Mesendoderm (in vitro differentiated cells): ENCODE data around the gene DNAJC15.

Source experiments
- DNase-seq: peaks from one replicate; pipeline ENCODE4 v3.0.0; 2013
- H2AK5ac ChIP-seq: 2 replicates; pipeline ENCODE4 v1.6.1; 2013; ENCODE audit warnings: low read length, inconsistent platforms
- H2BK120ac ChIP-seq: 2 replicates; pipeline ENCODE4 v1.6.1; 2013; ENCODE audit warnings: low read depth, mild to moderate bottlenecking, low read length, moderate library complexity, mixed read lengths
- H2BK15ac ChIP-seq: replicated peaks from 2 replicates; pipeline ENCODE4 v1.6.1; 2013; ENCODE audit warnings: low read depth, mild to moderate bottlenecking, moderate library complexity
- H2BK5ac ChIP-seq: 2 replicates; pipeline ENCODE4 v1.6.1; 2013; ENCODE audit warnings: low read length, inconsistent platforms
- H3K18ac ChIP-seq: 2 replicates; pipeline ENCODE4 v1.6.1; 2013; ENCODE audit warnings: mild to moderate bottlenecking, low read length, mixed read lengths
- H3K23ac ChIP-seq: one replicate; pipeline ENCODE4 v1.6.1; 2013; ENCODE audit warnings: low read length
- H3K27ac ChIP-seq: 2 replicates; pipeline ENCODE4 v1.5.1; 2013; ENCODE audit warnings: low read depth, mild to moderate bottlenecking, inconsistent platforms, low read length, moderate library complexity
- H3K27me3 ChIP-seq: 2 replicates; pipeline ENCODE4 v1.6.1; 2013; ENCODE audit warnings: low read length, control low read depth, mild to moderate bottlenecking, inconsistent platforms; ENCODE audit not compliant: insufficient read depth, poor library complexity
- H3K36me3 ChIP-seq: 2 replicates; pipeline ENCODE4 v1.6.1; 2013; ENCODE audit warnings: low read length, inconsistent platforms; ENCODE audit not compliant: control insufficient read depth, insufficient read depth
- H3K4ac ChIP-seq: one replicate; pipeline ENCODE4 v1.6.1; 2013; ENCODE audit warnings: low read depth, mild to moderate bottlenecking, low read length, moderate library complexity
- H3K4me1 ChIP-seq: 2 replicates; pipeline ENCODE4 v1.6.1; 2013; ENCODE audit warnings: low read depth, low read length, inconsistent platforms; ENCODE audit not compliant: control insufficient read depth
- H3K4me2 ChIP-seq: 2 replicates; pipeline ENCODE4 v1.6.1; 2013; ENCODE audit warnings: low read length
- H3K4me3 ChIP-seq: 2 replicates; pipeline ENCODE4 v1.5.1; 2013; ENCODE audit warnings: mild to moderate bottlenecking, low read length
- H3K56ac ChIP-seq: one replicate; pipeline ENCODE4 v1.6.1; 2013; ENCODE audit warnings: low read length
- H3K79me1 ChIP-seq: 2 replicates; pipeline ENCODE4 v1.6.1; 2013; ENCODE audit warnings: low read length, inconsistent platforms
- H3K79me2 ChIP-seq: 2 replicates; pipeline ENCODE4 v1.6.1; 2013; ENCODE audit warnings: mild to moderate bottlenecking, low read length; ENCODE audit not compliant: control insufficient read depth, insufficient read depth
- H3K9ac ChIP-seq: 2 replicates; pipeline ENCODE4 v1.6.1; 2013; ENCODE audit warnings: low read length, inconsistent platforms
- H4K5ac ChIP-seq: one replicate; pipeline ENCODE4 v1.6.1; 2013; ENCODE audit warnings: low read length
- H4K8ac ChIP-seq: one replicate; pipeline ENCODE4 v1.6.1; 2013; ENCODE audit warnings: low read depth, mild to moderate bottlenecking, control low read depth, low read length, moderate library complexity
- whole genome bisulfite sequencing: extraction: QIAGEN DNeasy Blood & Tissue Kit; methylation state at CpG from one replicate; pipeline ENCODE4 v1.1.7; 2013; ENCODE audit warnings: low lambda C conversion rate, missing lambda C conversion rate; ENCODE audit not compliant: insufficient coverage; ENCODE audit errors: extremely low coverage; 5-methylcytosine and 5-hydroxymethylcytosine counted together

Gene DNAJC15

GRCh38 chr13:43116242-43116641, 92.9 kb downstream of the DNAJC15 start:
- H3K4me3 ChIP-seq, result no peak overlapping the region
- H3K4ac ChIP-seq, result no peak overlapping the region
- no peak overlapping the region for H2BK15ac ChIP-seq
- H4K5ac ChIP-seq, result no peak overlapping the region
- no peak overlapping the region for H3K27ac ChIP-seq
- DNase-seq, result no peak
- H3K23ac ChIP-seq, result no peak overlapping the region
- H3K56ac ChIP-seq, result no peak overlapping the region
- no peak overlapping the region for H3K9ac ChIP-seq
- H4K8ac ChIP-seq, result no peak overlapping the region
- H3K4me1 ChIP-seq, result no peaks in the 10 kb centered on the region
- no peaks in the 10 kb centered on the region for H3K27me3 ChIP-seq
- H3K18ac ChIP-seq, result no peak overlapping the region
- H2BK120ac ChIP-seq, result no peak overlapping the region
- no peaks in the 10 kb centered on the region for H3K36me3 ChIP-seq
- no peak overlapping the region for H2AK5ac ChIP-seq
- WGBS, result no CpG with 5 or more reads among the region's 7 CpGs
- H2BK5ac ChIP-seq, result no peak overlapping the region
- H3K79me1 ChIP-seq, result no peaks in the 10 kb centered on the region
- H3K4me2 ChIP-seq, result no peak overlapping the region
- H3K79me2 ChIP-seq, result no peaks in the 10 kb centered on the region

- Histone ChIP-seq H2BK15ac (no peak overlapping the region), H3K4me1 (peaks cover 6% of the 10 kb centered on the region), H3K18ac (peak overlapping the region; percentile 68), H2AK5ac (no peak overlapping the region), H3K27me3 (no peaks in the 10 kb centered on the region), H3K79me1 (no peaks in the 10 kb centered on the region), H3K56ac (no peak overlapping the region), H2BK5ac (no peak overlapping the region), H3K4me2 (no peak overlapping the region), H3K9ac (no peak overlapping the region), H4K8ac (no peak overlapping the region), H2BK120ac (no peak overlapping the region), H4K5ac (no peak overlapping the region), H3K79me2 (no peaks in the 10 kb centered on the region), H3K27ac (no peak overlapping the region), H3K23ac (no peak overlapping the region), H3K36me3 (no peaks in the 10 kb centered on the region), H3K4me3 (no peak overlapping the region), H3K4ac (no peak overlapping the region)
- no peak for DNase-seq
- no CpG with 5 or more reads among the region's 6 CpGs for WGBS
Measured at GRCh38 chr13:43118521-43118920, 95.1 kb downstream of the DNAJC15 start.

- H3K56ac ChIP-seq, result peak overlapping the region; percentile 69
- no peak overlapping the region for H3K27ac ChIP-seq
- no peak overlapping the region for H3K23ac ChIP-seq
- H3K36me3 ChIP-seq, result no peaks in the 10 kb centered on the region
- H2BK5ac ChIP-seq, result peak overlapping the region; percentile 17
- no peak overlapping the region for H2BK15ac ChIP-seq
- peak overlapping the region; percentile 19 for H3K18ac ChIP-seq
- peak overlapping the region; percentile 56 for H3K4ac ChIP-seq
- whole genome bisulfite sequencing, result no CpG with 5 or more reads among the region's 6 CpGs
- H3K9ac ChIP-seq, result no peak overlapping the region
- H4K8ac ChIP-seq, result no peak overlapping the region
- DNase-seq, result no peak
- no peak overlapping the region for H3K4me3 ChIP-seq
- H2BK120ac ChIP-seq, result no peak overlapping the region
- no peak overlapping the region for H2AK5ac ChIP-seq
- peaks cover 6% of the 10 kb centered on the region for H3K4me1 ChIP-seq
- H4K5ac ChIP-seq, result no peak overlapping the region
- H3K79me1 ChIP-seq, result no peaks in the 10 kb centered on the region
- H3K27me3 ChIP-seq, result no peaks in the 10 kb centered on the region
- no peak overlapping the region for H3K4me2 ChIP-seq
- H3K79me2 ChIP-seq, result no peaks in the 10 kb centered on the region
Measured at GRCh38 chr13:43119206-43119605, 95.8 kb downstream of the DNAJC15 start.

GRCh38 chr13:43122791-43123190, 99.4 kb downstream of the DNAJC15 start:
- Histone ChIP-seq H3K23ac (peak overlapping the region; percentile 74), H4K5ac (peak overlapping the region; percentile 68), H2BK15ac (no peak overlapping the region), H3K18ac (peak overlapping the region; percentile 97), H2BK5ac (peak overlapping the region; percentile 97), H3K79me1 (no peaks in the 10 kb centered on the region), H2BK120ac (peak overlapping the region; percentile 98), H3K4me1 (peaks cover 14% of the 10 kb centered on the region), H3K9ac (peak overlapping the region; percentile 30), H3K4me3 (no peak overlapping the region), H2AK5ac (peak overlapping the region; percentile 76), H3K56ac (peak overlapping the region; percentile 79), H3K4ac (peak overlapping the region; percentile 50), H3K27ac (peak overlapping the region; percentile 78), H4K8ac (no peak overlapping the region), H3K4me2 (no peak overlapping the region), H3K79me2 (no peaks in the 10 kb centered on the region), H3K36me3 (no peaks in the 10 kb centered on the region), H3K27me3 (no peaks in the 10 kb centered on the region)
- WGBS, result no CpG with 5 or more reads among the region's 6 CpGs
- DNase-seq, result peak; percentile 97

DNA sequence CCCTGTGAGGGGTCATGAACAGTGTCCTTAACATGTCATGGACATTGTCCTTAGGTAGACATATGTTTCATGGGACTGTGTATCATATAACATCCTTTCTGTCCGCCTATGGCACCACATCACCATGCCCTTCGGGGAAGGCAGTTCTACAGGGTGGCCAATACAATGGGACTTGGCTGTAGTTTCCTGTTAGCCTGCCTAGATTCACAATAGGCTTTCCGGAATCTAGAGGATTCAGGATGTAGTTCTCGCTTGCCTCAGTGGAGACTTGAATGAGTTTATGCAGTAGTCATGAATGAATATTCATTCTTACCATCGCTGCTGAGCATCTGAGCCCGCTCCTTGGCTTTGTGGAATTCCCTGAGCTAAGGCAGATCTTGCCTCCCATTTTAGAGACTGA, 100.5 kb downstream of the DNAJC15 start:
- no CpG with 5 or more reads among the region's 6 CpGs for WGBS

GRCh38 chr13:43124490-43124889, 101.1 kb downstream of the DNAJC15 start:
- Histone ChIP-seq H3K79me1 (no peaks in the 10 kb centered on the region), H2BK120ac (peak overlapping the region; percentile 13), H3K4me1 (peaks cover 21% of the 10 kb centered on the region), H3K4me2 (no peak overlapping the region), H3K4me3 (no peak overlapping the region), H3K18ac (peak overlapping the region; percentile 46), H3K79me2 (no peaks in the 10 kb centered on the region), H4K8ac (no peak overlapping the region), H3K27ac (no peak overlapping the region), H3K56ac (peak overlapping the region; percentile 17), H3K9ac (no peak overlapping the region), H3K23ac (peak overlapping the region; percentile 85), H3K27me3 (no peaks in the 10 kb centered on the region), H3K36me3 (no peaks in the 10 kb centered on the region), H2BK15ac (no peak overlapping the region), H2AK5ac (peak overlapping the region; percentile 91), H3K4ac (peak overlapping the region; percentile 20), H2BK5ac (peak overlapping the region; percentile 94), H4K5ac (no peak overlapping the region)
- WGBS, result no CpG with 5 or more reads among the region's 8 CpGs
- DNase-seq, result no peak

More for the DNA sequence above, 100.5 kb downstream of the DNAJC15 start:
- peak overlapping the region; percentile 94 for H2BK5ac ChIP-seq
- H3K9ac ChIP-seq, result no peak overlapping the region
- H2BK120ac ChIP-seq, result peak overlapping the region; percentile 13
- H3K36me3 ChIP-seq, result no peaks in the 10 kb centered on the region
- H2BK15ac ChIP-seq, result no peak overlapping the region
- no peak overlapping the region for H3K23ac ChIP-seq
- H4K5ac ChIP-seq, result peak overlapping the region; percentile 8
- peak overlapping the region; percentile 13 for H2AK5ac ChIP-seq
- H3K4me1 ChIP-seq, result peaks cover 21% of the 10 kb centered on the region
- no peak overlapping the region for H3K4me2 ChIP-seq
- DNase-seq, result no peak
- H4K8ac ChIP-seq, result no peak overlapping the region
- H3K27me3 ChIP-seq, result no peaks in the 10 kb centered on the region
- H3K4ac ChIP-seq, result peak overlapping the region; percentile 78
- H3K27ac ChIP-seq, result no peak overlapping the region
- H3K79me1 ChIP-seq, result no peaks in the 10 kb centered on the region
- no peak overlapping the region for H3K4me3 ChIP-seq
- peak overlapping the region; percentile 31 for H3K18ac ChIP-seq
- peak overlapping the region; percentile 17 for H3K56ac ChIP-seq
- no peaks in the 10 kb centered on the region for H3K79me2 ChIP-seq
